ENCODE data around the gene POLA2. TPM values are rescaled to one million over a fixed set of nuclear protein-coding genes. Genes with fewer than 3 reads are reported as not detected.

POLA2 gene
- total RNA-seq, 1 donor from 2014 or later = 5.2 TPM

GRCh38 chr11:65251476-65251875 lies 10.3 kb upstream of the POLA2 start:
- Histone ChIP-seq H3K79me2 (ENCODE audit: insufficient read depth, low read length) (no peaks in the 10 kb centered on the region), H3K9me3 (ENCODE audit: insufficient read depth, low read depth, low read length) (no peaks in the 10 kb centered on the region), H3K9ac (ENCODE audit: low read length) (no peak overlapping the region), H3K4me1 (ENCODE audit: insufficient read depth, low read length) (no peaks in the 10 kb centered on the region), H2AFZ (ENCODE audit: low read depth, low read length) (no peak overlapping the region), H3K4me3 (ENCODE audit: insufficient read depth, low read depth, low read length) (no peak overlapping the region), H3K27ac (ENCODE audit: low read depth, low read length) (no peak overlapping the region), H3K36me3 (ENCODE audit: insufficient read depth, low read length) (no peaks in the 10 kb centered on the region), H3K27me3 (ENCODE audit: insufficient read depth, low read length) (no peaks in the 10 kb centered on the region), H3K4me2 (ENCODE audit: low read length) (no peak overlapping the region), H4K20me1 (ENCODE audit: insufficient read depth, low read length) (no peaks in the 10 kb centered on the region)
- Mint-ChIP-seq H3K4me3 (ENCODE audit: unreplicated experiment) (no peak overlapping the region), H3K36me3 (ENCODE audit: low read depth, unreplicated experiment) (no peaks in the 10 kb centered on the region), H3K27ac (ENCODE audit: unreplicated experiment) (no peak overlapping the region), H3K27me3 (ENCODE audit: low read depth, unreplicated experiment) (peaks cover 9% of the 10 kb centered on the region), H3K9me3 (ENCODE audit: unreplicated experiment) (no peaks in the 10 kb centered on the region), H3K4me1 (ENCODE audit: low read depth, unreplicated experiment) (no peaks in the 10 kb centered on the region)
- DNase-seq (ENCODE audit: low read depth) (no peak), FAIRE-seq (no peak)
- TF ChIP-seq CTCF (IDR thresholded peaks at IDR 0.05; ENCODE audit: insufficient read depth, low read depth, low read length) = no peak
- no peak for TF ChIP-seq EZH2 (IDR thresholded peaks at IDR 0.05; ENCODE audit: insufficient read depth, low read length)

- no peak overlapping the region for H3K4me2 ChIP-seq (ENCODE audit: low read length)
- no peaks in the 10 kb centered on the region for H3K4me1 ChIP-seq (ENCODE audit: insufficient read depth, low read length)
- no peaks in the 10 kb centered on the region for H3K79me2 ChIP-seq (ENCODE audit: insufficient read depth, low read length)
- FAIRE-seq = no peak
- no peak for DNase-seq (ENCODE audit: low read depth)
- H3K9me3 ChIP-seq (ENCODE audit: insufficient read depth, low read depth, low read length) = no peaks in the 10 kb centered on the region
- no peaks in the 10 kb centered on the region for H3K4me1 Mint-ChIP-seq (ENCODE audit: low read depth, unreplicated experiment)
- peaks cover 2% of the 10 kb centered on the region for H3K27me3 Mint-ChIP-seq (ENCODE audit: low read depth, unreplicated experiment)
- H2AFZ ChIP-seq (ENCODE audit: low read depth, low read length) = no peak overlapping the region
- no peak overlapping the region for H3K4me3 ChIP-seq (ENCODE audit: insufficient read depth, low read depth, low read length)
- no peak overlapping the region for H3K27ac Mint-ChIP-seq (ENCODE audit: unreplicated experiment)
- H3K9me3 Mint-ChIP-seq (ENCODE audit: unreplicated experiment) = no peaks in the 10 kb centered on the region
- no peak overlapping the region for H3K9ac ChIP-seq (ENCODE audit: low read length)
- no peak overlapping the region for H3K27ac ChIP-seq (ENCODE audit: low read depth, low read length)
- no peaks in the 10 kb centered on the region for H3K27me3 ChIP-seq (ENCODE audit: insufficient read depth, low read length)
- no peak overlapping the region for H3K4me3 Mint-ChIP-seq (ENCODE audit: unreplicated experiment)
- no peaks in the 10 kb centered on the region for H3K36me3 ChIP-seq (ENCODE audit: insufficient read depth, low read length)
- H4K20me1 ChIP-seq (ENCODE audit: insufficient read depth, low read length) = no peaks in the 10 kb centered on the region
- TF ChIP-seq EZH2 (IDR thresholded peaks at IDR 0.05; ENCODE audit: insufficient read depth, low read length) (no peak), CTCF (IDR thresholded peaks at IDR 0.05; ENCODE audit: insufficient read depth, low read depth, low read length) (no peak)
- H3K36me3 Mint-ChIP-seq (ENCODE audit: low read depth, unreplicated experiment) = no peaks in the 10 kb centered on the region
These were observed 7.0 kb upstream of the POLA2 start for GRCh38 chr11:65254724-65255123.

- Mint-ChIP-seq H3K27ac (ENCODE audit: unreplicated experiment) (no peak overlapping the region), H3K27me3 (ENCODE audit: low read depth, unreplicated experiment) (peaks cover 2% of the 10 kb centered on the region), H3K36me3 (ENCODE audit: low read depth, unreplicated experiment) (no peaks in the 10 kb centered on the region), H3K4me1 (ENCODE audit: low read depth, unreplicated experiment) (peaks cover 7% of the 10 kb centered on the region), H3K4me3 (ENCODE audit: unreplicated experiment) (no peak overlapping the region), H3K9me3 (ENCODE audit: unreplicated experiment) (peaks cover 2% of the 10 kb centered on the region)
- Histone ChIP-seq H4K20me1 (ENCODE audit: insufficient read depth, low read length) (no peaks in the 10 kb centered on the region), H3K36me3 (ENCODE audit: insufficient read depth, low read length) (no peaks in the 10 kb centered on the region), H3K9ac (ENCODE audit: low read length) (no peak overlapping the region), H3K79me2 (ENCODE audit: insufficient read depth, low read length) (peaks cover 20% of the 10 kb centered on the region), H3K9me3 (ENCODE audit: insufficient read depth, low read depth, low read length) (no peaks in the 10 kb centered on the region), H3K4me3 (ENCODE audit: insufficient read depth, low read depth, low read length) (no peak overlapping the region), H3K27ac (ENCODE audit: low read depth, low read length) (no peak overlapping the region), H2AFZ (ENCODE audit: low read depth, low read length) (no peak overlapping the region), H3K4me1 (ENCODE audit: insufficient read depth, low read length) (peaks cover 12% of the 10 kb centered on the region), H3K4me2 (ENCODE audit: low read length) (no peak overlapping the region), H3K27me3 (ENCODE audit: insufficient read depth, low read length) (no peaks in the 10 kb centered on the region)
- DNase-seq (ENCODE audit: low read depth) = no peak
- no peak for FAIRE-seq
- no peak for TF ChIP-seq CTCF (IDR thresholded peaks at IDR 0.05; ENCODE audit: insufficient read depth, low read depth, low read length)
- no peak for TF ChIP-seq EZH2 (IDR thresholded peaks at IDR 0.05; ENCODE audit: insufficient read depth, low read length)
These were observed 2.8 kb upstream of the POLA2 start for GRCh38 chr11:65258988-65259387.

Data from astrocyte (in vitro differentiated cells and primary cell).